COLO668 (cell line): ENCODE results near the gene MTA3.
A peak's percentile ranks its signal among the peaks of the same experiment; 100 is the strongest.

Source experiments
- DNase-seq: peaks from one replicate; lab custom pipeline; 2025; ENCODE audit not compliant: unreplicated experiment; lab: John Stamatoyannopoulos, UW

The MTA3 gene

GRCh38 chr2:42784204-42784880 is 215.9 kb downstream of the MTA3 start:
- DNase-seq: no peak

- no peak for DNase-seq
Observed at GRCh38 chr2:42786561-42787345, 218.3 kb downstream of the MTA3 start.

GRCh38 chr2:42787424-42787787 is 219.0 kb downstream of the MTA3 start:
- DNase-seq: no peak

GRCh38 chr2:42787788-42788477 is 219.5 kb downstream of the MTA3 start:
- no peak for DNase-seq

GRCh38 chr2:42788478-42788793 is 220.0 kb downstream of the MTA3 start:
- DNase-seq: no peak

GRCh38 chr2:42788882-42789281 is 220.4 kb downstream of the MTA3 start:
- DNase-seq: no peak

GRCh38 chr2:42789751-42790150 is 221.3 kb downstream of the MTA3 start:
- no peak for DNase-seq

- no peak for DNase-seq
Observed at GRCh38 chr2:42791606-42792005, 223.2 kb downstream of the MTA3 start.

GRCh38 chr2:42792087-42792582 is 223.7 kb downstream of the MTA3 start:
- DNase-seq: no peak

GRCh38 chr2:42792583-42793333 is 224.3 kb downstream of the MTA3 start, which contains the start of gene HAAO:
Gene HAAO, minus strand, starts transcription at chr2:42792583. Its CDS starts 47 bp downstream, at chr2:42792536.
- peak; percentile 30 for DNase-seq

GRCh38 chr2:42793334-42794270 is 225.2 kb downstream of the MTA3 start:
- DNase-seq: no peak

GRCh38 chr2:42794271-42795046 is 226.0 kb downstream of the MTA3 start:
- DNase-seq: peak; percentile 19

- DNase-seq: no peak
Observed at GRCh38 chr2:42795275-42795674, 226.8 kb downstream of the MTA3 start.

- no peak for DNase-seq
Observed at GRCh38 chr2:42795841-42796301, 227.4 kb downstream of the MTA3 start.

- DNase-seq: no peak
Observed at GRCh38 chr2:42796427-42797248, 228.2 kb downstream of the MTA3 start.

- DNase-seq: no peak
Observed at GRCh38 chr2:42797281-42797680, 228.8 kb downstream of the MTA3 start.

- no peak for DNase-seq
Observed at GRCh38 chr2:42799881-42800280, 231.4 kb downstream of the MTA3 start.

- DNase-seq: no peak
Observed at GRCh38 chr2:42800461-42800962, 232.1 kb downstream of the MTA3 start.
